HL-60 (cell line): ENCODE results near the gene IFFO2.

ENCODE experiments used
- DNase-seq, 2 experiments: peaks; one replicate each; pipeline ENCODE4 v3.0.0-alpha.2; 2010 to 2020; ENCODE audit warnings: low read depth in 1 of 2, low spot score in 1 of 2
- H3K27ac ChIP-seq: fragments of 250-450 bp; sonication (Bioruptor Pico); replicated peaks from 2 replicates; pipeline ENCODE4 v1.5.1; 2020; ENCODE audit warnings: mild to moderate bottlenecking, moderate library complexity
- H3K27me3 ChIP-seq: fragments of 250-450 bp; sonication (Bioruptor Pico); 2 replicates; pipeline ENCODE4 v1.5.1; 2021; ENCODE audit warnings: mild to moderate bottlenecking, moderate library complexity; ENCODE audit not compliant: insufficient read depth, poor library complexity, severe bottlenecking
- H3K4me3 ChIP-seq: replicated peaks from 2 replicates; pipeline ENCODE4 v1.5.1; 2011; ENCODE audit warnings: mild to moderate bottlenecking, control low read depth, low read length; ENCODE audit not compliant: insufficient read depth
- CTCF ChIP-seq: IDR thresholded peaks from one replicate; pipeline ENCODE4 v1.5.1; 2011; ENCODE audit warnings: low read length, control low read depth, inconsistent platforms; ENCODE audit not compliant: insufficient read depth
- GABPA ChIP-seq: IDR thresholded peaks from 2 replicates; pipeline ENCODE4 v1.6.1; 2012; ENCODE audit warnings: low read depth
- POLR2AphosphoS5 ChIP-seq: IDR thresholded peaks from 2 replicates; pipeline ENCODE4 v1.6.1; 2012; ENCODE audit warnings: low read depth
- REST ChIP-seq: IDR thresholded peaks from 2 replicates; pipeline ENCODE4 v1.6.1; 2012; ENCODE audit warnings: low read depth; ENCODE audit not compliant: insufficient replicate concordance
- SPI1 ChIP-seq: IDR thresholded peaks from 2 replicates; pipeline ENCODE4 v1.6.1; 2012; ENCODE audit warnings: low read depth, mild to moderate bottlenecking, borderline replicate concordance

The IFFO2 gene

GRCh38 chr1:18965206-18966173 is 9.0 kb upstream of the IFFO2 start:
- no peak for TF ChIP-seq POLR2AphosphoS5
- TF ChIP-seq GABPA = no peak
- no peak for TF ChIP-seq CTCF
- TF ChIP-seq REST = no peak
- TF ChIP-seq SPI1 = no peak
- Histone ChIP-seq H3K4me3 (no peak overlapping the region), H3K27me3 (peaks cover 16% of the 10 kb centered on the region), H3K27ac (no peak overlapping the region)
- DNase-seq = no peak

GRCh38 chr1:18963968-18964367 is 7.5 kb upstream of the IFFO2 start:
- Histone ChIP-seq H3K27me3 (peaks cover 18% of the 10 kb centered on the region), H3K27ac (no peak overlapping the region), H3K4me3 (no peak overlapping the region)
- TF ChIP-seq CTCF = no peak
- TF ChIP-seq SPI1 = no peak
- no peak for TF ChIP-seq GABPA
- TF ChIP-seq REST = no peak
- TF ChIP-seq POLR2AphosphoS5 = no peak
- DNase-seq = no peak

- H3K27me3 ChIP-seq = peaks cover 24% of the 10 kb centered on the region
- H3K4me3 ChIP-seq = no peak overlapping the region
- DNase-seq = no peak
- H3K27ac ChIP-seq = no peak overlapping the region
- TF ChIP-seq GABPA (no peak), POLR2AphosphoS5 (no peak), SPI1 (no peak), REST (no peak)
Observed at GRCh38 chr1:18962855-18963737, 6.6 kb upstream of the IFFO2 start.
